WERI-Rb-1 (cell line): ENCODE results near the gene VIL1.

Experiments
- DNase-seq: peaks from one replicate; pipeline ENCODE4 v3.0.0-alpha.2; 2020
- H3K27ac ChIP-seq: fragments of 250-450 bp; sonication (Bioruptor Pico); 2 replicates; pipeline ENCODE4 v1.5.1; 2020; ENCODE audit warnings: mild to moderate bottlenecking, moderate library complexity
- H3K27me3 ChIP-seq: fragments of 250-450 bp; sonication (Bioruptor Pico); 2 replicates; pipeline ENCODE4 v1.5.1; 2021; ENCODE audit warnings: mild to moderate bottlenecking, low read depth, moderate library complexity; ENCODE audit not compliant: insufficient read depth, severe bottlenecking
- H3K36me3 ChIP-seq: fragments of 250-450 bp; sonication (Bioruptor Pico); 2 replicates; pipeline ENCODE4 v1.5.1; 2020; ENCODE audit warnings: mild to moderate bottlenecking, moderate library complexity
- H3K4me3 ChIP-seq: 2 replicates; pipeline ENCODE4 v1.5.1; 2011; ENCODE audit warnings: low read depth, mild to moderate bottlenecking, control low read depth, low read length
- H3K9me3 ChIP-seq: fragments of 250-450 bp; sonication (Bioruptor Pico); 2 replicates; pipeline ENCODE4 v1.5.1; 2021; ENCODE audit warnings: mild to moderate bottlenecking, moderate library complexity; ENCODE audit not compliant: severe bottlenecking
- TF ChIP-seq, protein P1 (sequence below): IDR thresholded peaks from 2 replicates; pipeline ENCODE4 v1.5.1; 2011; ENCODE audit warnings: low read depth, mild to moderate bottlenecking, control low read depth, inconsistent platforms, low read length

Gene VIL1

DNA sequence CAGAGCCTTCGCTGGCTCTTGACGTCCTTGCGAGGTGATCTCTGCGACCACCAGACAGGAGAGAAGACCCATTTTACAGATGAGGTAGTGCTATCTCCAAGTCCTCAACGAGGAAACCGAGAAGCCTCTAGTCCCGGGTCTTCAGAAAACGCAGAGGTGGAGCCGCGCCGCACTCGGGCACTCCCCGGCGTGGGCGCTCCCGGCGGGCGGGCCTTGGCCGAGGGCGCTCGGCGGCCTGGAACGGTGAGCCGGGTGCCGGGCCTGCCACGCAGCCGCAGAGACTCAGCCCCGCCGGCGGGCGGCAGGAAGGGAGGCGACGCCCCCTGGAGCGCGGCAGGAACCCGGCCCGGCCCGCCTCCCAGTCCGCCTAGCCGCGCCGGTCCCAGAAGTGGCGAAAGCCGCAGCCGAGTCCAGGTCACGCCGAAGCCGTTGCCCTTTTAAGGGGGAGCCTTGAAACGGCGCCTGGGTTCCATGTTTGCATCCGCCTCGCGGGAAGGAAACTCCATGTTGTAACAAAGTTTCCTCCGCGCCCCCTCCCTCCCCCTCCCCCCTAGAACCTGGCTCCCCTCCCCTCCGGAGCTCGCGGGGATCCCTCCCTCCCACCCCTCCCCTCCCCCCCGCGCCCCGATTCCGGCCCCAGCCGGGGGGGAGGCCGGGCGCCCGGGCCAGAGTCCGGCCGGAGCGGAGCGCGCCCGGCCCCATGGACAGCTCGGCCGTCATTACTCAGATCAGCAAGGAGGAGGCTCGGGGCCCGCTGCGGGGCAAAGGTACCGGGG, 19.3 kb upstream of the VIL1 start, which contains the start of gene CTDSP1:
Gene CTDSP1, plus strand, starts transcription at position 478 of the 776 bp plus-strand sequence. Its CDS starts 223 bp downstream, at position 701.
- Histone ChIP-seq H3K9me3 (no peaks in the 10 kb centered on the region), H3K27ac (peak within 1 kb of the TSS; percentile 95), H3K36me3 (peaks cover 31% of the 10 kb centered on the region), H3K4me3 (peak within 1 kb of the TSS; percentile 92), H3K27me3 (no peaks in the 10 kb centered on the region)
- peak; percentile 96 for DNase-seq
- TF ChIP-seq, protein P1, sequence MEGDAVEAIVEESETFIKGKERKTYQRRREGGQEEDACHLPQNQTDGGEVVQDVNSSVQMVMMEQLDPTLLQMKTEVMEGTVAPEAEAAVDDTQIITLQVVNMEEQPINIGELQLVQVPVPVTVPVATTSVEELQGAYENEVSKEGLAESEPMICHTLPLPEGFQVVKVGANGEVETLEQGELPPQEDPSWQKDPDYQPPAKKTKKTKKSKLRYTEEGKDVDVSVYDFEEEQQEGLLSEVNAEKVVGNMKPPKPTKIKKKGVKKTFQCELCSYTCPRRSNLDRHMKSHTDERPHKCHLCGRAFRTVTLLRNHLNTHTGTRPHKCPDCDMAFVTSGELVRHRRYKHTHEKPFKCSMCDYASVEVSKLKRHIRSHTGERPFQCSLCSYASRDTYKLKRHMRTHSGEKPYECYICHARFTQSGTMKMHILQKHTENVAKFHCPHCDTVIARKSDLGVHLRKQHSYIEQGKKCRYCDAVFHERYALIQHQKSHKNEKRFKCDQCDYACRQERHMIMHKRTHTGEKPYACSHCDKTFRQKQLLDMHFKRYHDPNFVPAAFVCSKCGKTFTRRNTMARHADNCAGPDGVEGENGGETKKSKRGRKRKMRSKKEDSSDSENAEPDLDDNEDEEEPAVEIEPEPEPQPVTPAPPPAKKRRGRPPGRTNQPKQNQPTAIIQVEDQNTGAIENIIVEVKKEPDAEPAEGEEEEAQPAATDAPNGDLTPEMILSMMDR, result 0 out of 2 replicates have a peak, but pooled peaks have one; percentile 2

GRCh38 chr2:218400167-218400929, 18.6 kb upstream of the VIL1 start:
- peak; percentile 55 for DNase-seq
- TF ChIP-seq, protein P1, result no peak
- H3K27ac ChIP-seq, result peak overlapping the region; percentile 95
- peak overlapping the region; percentile 92 for H3K4me3 ChIP-seq
- no peaks in the 10 kb centered on the region for H3K27me3 ChIP-seq
- H3K9me3 ChIP-seq, result no peaks in the 10 kb centered on the region
- peaks cover 31% of the 10 kb centered on the region for H3K36me3 ChIP-seq

GRCh38 chr2:218400930-218401881, 17.7 kb upstream of the VIL1 start:
- DNase-seq, result peak; percentile 75
- Histone ChIP-seq H3K9me3 (no peaks in the 10 kb centered on the region), H3K27ac (peak overlapping the region; percentile 95), H3K36me3 (peaks cover 31% of the 10 kb centered on the region), H3K4me3 (peak overlapping the region; percentile 92), H3K27me3 (no peaks in the 10 kb centered on the region)
- TF ChIP-seq, protein P1, result no peak

DNA sequence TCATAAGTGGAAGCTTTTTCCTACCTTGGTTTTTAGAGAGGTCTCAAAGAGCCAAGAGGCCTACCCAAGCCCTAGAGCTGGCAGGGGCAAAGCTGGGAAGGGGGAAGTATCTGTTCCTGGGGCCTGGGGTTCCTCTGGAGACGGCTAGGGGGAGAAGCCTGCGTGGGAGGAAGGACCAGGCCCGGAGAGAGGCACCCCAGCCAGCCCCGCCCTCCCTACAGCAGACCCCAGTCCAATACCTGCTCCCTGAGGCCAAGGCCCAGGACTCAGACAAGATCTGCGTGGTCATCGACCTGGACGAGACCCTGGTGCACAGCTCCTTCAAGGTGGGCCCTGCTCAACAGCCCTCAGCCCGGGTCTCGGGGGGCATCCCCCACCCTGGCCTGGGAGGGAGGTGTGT, 17.0 kb upstream of the VIL1 start:
- DNase-seq, result no peak
- TF ChIP-seq, protein P1, result no peak
- Histone ChIP-seq H3K27ac (no peak overlapping the region), H3K9me3 (no peaks in the 10 kb centered on the region), H3K4me3 (no peak overlapping the region), H3K27me3 (no peaks in the 10 kb centered on the region), H3K36me3 (peaks cover 31% of the 10 kb centered on the region)

DNA sequence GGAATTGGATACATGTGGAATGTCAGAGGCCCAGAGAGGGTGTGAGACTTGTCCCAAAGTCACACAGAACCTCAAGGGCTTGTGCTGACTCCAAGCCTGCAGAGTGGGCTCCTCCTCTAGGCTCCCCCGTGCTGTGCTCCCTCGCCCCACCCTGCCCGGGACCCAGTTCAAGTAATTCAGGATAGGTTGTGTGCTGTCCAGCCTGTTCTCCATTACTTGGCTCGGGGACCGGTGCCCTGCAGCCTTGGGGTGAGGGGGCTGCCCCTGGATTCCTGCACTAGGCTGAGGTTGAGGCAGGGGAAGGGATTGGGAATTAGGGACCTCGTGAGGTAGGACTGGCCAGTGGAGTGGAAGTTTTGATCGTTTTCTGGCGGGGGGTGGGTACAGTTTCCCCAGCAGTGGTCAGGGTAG, 16.4 kb upstream of the VIL1 start:
- H3K27me3 ChIP-seq, result no peaks in the 10 kb centered on the region
- no peak overlapping the region for H3K27ac ChIP-seq
- H3K9me3 ChIP-seq, result no peaks in the 10 kb centered on the region
- H3K36me3 ChIP-seq, result peaks cover 31% of the 10 kb centered on the region
- TF ChIP-seq, protein P1, result no peak
- DNase-seq, result no peak
- no peak overlapping the region for H3K4me3 ChIP-seq
